ENCODE results near the gene MAJIN. TPM values are rescaled to one million over a fixed set of nuclear protein-coding genes. Genes with fewer than 3 reads are reported as not detected.
A peak's percentile ranks its signal among the peaks of the same experiment; 100 is the strongest.

MAJIN gene
- polyA plus RNA-seq, 3 donors, result not detected

DNA sequence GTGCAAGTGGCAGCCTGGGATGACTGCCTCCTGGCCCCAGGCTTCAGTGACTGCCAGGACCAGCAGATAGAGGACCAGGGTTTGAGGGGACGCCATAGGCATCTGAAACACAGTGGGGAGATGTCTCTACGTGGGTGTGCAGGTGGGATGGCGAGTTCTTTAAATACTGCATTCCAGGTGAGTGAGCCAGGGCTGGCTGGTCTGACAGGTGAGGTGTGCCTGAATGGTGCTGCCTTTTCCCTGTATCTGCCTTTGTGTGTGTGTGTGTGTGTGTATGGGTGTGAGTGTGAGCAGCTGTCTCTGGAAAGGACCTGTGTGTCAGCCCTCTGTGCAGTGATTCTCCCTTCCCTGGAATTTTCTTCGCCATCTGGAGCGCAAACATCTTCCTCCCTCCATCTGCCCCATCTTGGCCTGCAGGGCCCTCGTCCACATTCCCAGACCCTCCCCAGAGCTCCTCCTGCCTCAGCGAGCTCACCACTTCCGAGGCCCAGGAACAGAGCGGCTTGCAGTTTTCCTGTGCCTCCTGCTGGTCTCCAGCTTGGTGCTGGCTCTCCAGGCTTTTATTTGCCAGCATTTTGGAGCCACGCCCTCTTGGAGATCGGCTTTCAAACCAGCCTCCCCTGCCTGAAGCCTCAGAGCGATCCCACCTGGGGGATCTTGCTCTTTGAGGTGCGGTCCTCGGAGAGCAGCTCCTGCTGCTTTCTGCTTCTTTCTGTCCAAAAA lies 36.4 kb downstream of the MAJIN start, which contains the start of gene GPHA2:
GPHA2 (minus strand) TSS at position 535 of the 723 bp plus-strand sequence; CDS start at position 102, 433 bp downstream.
- WGBS (ENCODE audit: insufficient coverage), result 92% methylated on average over 12 of the region's 14 CpGs
- no peak within 1 kb of the TSS for H3K4me3 ChIP-seq (replicated peaks in 1 of 3; ENCODE audit: low read depth in 2 of 3, low read length in 3 of 3)
- no peak within 1 kb of the TSS for H2AFZ ChIP-seq (ENCODE audit: insufficient read depth, low read depth, low read length, poor library complexity, severe bottlenecking)
- TF ChIP-seq, protein P1, sequence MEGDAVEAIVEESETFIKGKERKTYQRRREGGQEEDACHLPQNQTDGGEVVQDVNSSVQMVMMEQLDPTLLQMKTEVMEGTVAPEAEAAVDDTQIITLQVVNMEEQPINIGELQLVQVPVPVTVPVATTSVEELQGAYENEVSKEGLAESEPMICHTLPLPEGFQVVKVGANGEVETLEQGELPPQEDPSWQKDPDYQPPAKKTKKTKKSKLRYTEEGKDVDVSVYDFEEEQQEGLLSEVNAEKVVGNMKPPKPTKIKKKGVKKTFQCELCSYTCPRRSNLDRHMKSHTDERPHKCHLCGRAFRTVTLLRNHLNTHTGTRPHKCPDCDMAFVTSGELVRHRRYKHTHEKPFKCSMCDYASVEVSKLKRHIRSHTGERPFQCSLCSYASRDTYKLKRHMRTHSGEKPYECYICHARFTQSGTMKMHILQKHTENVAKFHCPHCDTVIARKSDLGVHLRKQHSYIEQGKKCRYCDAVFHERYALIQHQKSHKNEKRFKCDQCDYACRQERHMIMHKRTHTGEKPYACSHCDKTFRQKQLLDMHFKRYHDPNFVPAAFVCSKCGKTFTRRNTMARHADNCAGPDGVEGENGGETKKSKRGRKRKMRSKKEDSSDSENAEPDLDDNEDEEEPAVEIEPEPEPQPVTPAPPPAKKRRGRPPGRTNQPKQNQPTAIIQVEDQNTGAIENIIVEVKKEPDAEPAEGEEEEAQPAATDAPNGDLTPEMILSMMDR (IDR thresholded peaks at IDR 0.05), result no peak
- Mint-ChIP-seq H3K27me3 (ENCODE audit: low read depth in 3 of 3) (peaks cover 4 to 9% (median 8%) of the 10 kb centered on the region in 3 donors), H3K36me3 (peaks cover 39 to 42% of the 10 kb centered on the region in 2 donors), H3K9me3 (no peaks in the 10 kb centered on the region), H3K4me3 (no peak within 1 kb of the TSS), H3K27ac (peak within 1 kb of the TSS in 1 of 7 donors; percentile 73), H3K4me1 (peaks cover 4% of the 10 kb centered on the region)
- DNase-seq, result no peak
- H3K9ac ChIP-seq (ENCODE audit: insufficient read depth, low read length, poor library complexity, severe bottlenecking), result no peak within 1 kb of the TSS
- no peaks in the 10 kb centered on the region for H3K9me3 ChIP-seq (replicated peaks in 1 of 2; ENCODE audit: control insufficient read depth in 1 of 2, insufficient read depth in 1 of 2, low read length in 2 of 2)
- H3K27ac ChIP-seq (ENCODE audit: low read depth in 1 of 2, low read length in 2 of 2), result no peak within 1 kb of the TSS
- H4K20me1 ChIP-seq (ENCODE audit: insufficient read depth, low read length), result no peaks in the 10 kb centered on the region
- peaks cover 0 to 3% of the 10 kb centered on the region in 2 donors for H3K4me1 ChIP-seq (ENCODE audit: control insufficient read depth in 1 of 2, insufficient read depth in 2 of 2, low read length in 2 of 2)
- peaks cover 33 to 36% of the 10 kb centered on the region in 2 donors for H3K36me3 ChIP-seq (replicated peaks in 1 of 2; ENCODE audit: control insufficient read depth in 1 of 2, insufficient read depth in 2 of 2, low read length in 2 of 2)
- no peak within 1 kb of the TSS for H3K4me2 ChIP-seq (replicated peaks; ENCODE audit: extremely low read depth, low read length, poor library complexity, severe bottlenecking)
- no peaks in the 10 kb centered on the region for H3K79me2 ChIP-seq (ENCODE audit: insufficient read depth, low read length)
- intact Hi-C loops (cut with micrococcal nuclease), result no loop called here
- no peaks in the 10 kb centered on the region for H3K27me3 ChIP-seq (ENCODE audit: control insufficient read depth in 2 of 2, insufficient read depth in 2 of 2, low read length in 2 of 2)

DNA sequence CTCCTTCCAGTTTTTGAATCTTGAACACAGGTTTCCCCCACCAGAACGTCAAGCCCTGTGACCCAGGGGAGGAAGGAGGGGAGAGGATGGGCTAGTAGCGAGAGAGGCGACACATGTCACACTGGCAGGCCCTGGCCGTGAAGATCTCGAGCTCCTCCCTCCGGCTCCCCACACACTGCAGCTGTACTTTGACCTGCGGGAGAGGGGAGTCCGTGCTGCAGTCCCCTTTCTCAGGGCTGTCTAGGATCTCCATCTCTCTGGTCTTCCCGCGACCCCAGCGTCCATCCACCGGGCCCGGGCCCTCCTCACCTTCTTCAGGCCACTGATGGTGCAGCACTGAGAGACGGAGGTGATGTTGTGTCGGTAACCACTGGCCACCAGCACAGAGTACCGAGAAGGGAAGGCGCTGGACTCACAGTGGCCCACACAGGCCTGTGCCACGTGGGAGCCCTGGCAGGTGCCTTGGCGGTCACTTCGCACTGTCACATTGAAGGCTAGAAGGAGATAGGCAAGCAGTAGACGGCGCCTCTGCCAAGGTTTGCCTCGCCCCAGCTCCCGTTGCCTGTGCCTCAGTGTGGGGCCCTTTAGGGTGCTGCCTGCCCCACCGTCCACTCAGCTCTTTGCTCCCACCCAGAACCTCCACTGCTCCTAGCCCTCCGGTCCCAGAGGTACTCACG lies 37.1 kb downstream of the MAJIN start:
- 94% methylated on average over 25 of the region's 27 CpGs for whole genome bisulfite sequencing (ENCODE audit: insufficient coverage)
- H3K9ac ChIP-seq (ENCODE audit: insufficient read depth, low read length, poor library complexity, severe bottlenecking), result no peak overlapping the region

More for the DNA sequence above, 37.1 kb downstream of the MAJIN start:
- Mint-ChIP-seq H3K27ac (no peak overlapping the region), H3K9me3 (no peaks in the 10 kb centered on the region), H3K27me3 (ENCODE audit: low read depth in 3 of 3) (peaks cover 4 to 8% (median 8%) of the 10 kb centered on the region in 3 donors), H3K36me3 (peaks cover 46 to 49% of the 10 kb centered on the region in 2 donors), H3K4me3 (no peak overlapping the region), H3K4me1 (peaks cover 4% of the 10 kb centered on the region)
- Histone ChIP-seq H3K79me2 (ENCODE audit: insufficient read depth, low read length) (no peaks in the 10 kb centered on the region), H3K27me3 (ENCODE audit: control insufficient read depth in 2 of 2, insufficient read depth in 2 of 2, low read length in 2 of 2) (no peaks in the 10 kb centered on the region), H3K9me3 (replicated peaks in 1 of 2; ENCODE audit: control insufficient read depth in 1 of 2, insufficient read depth in 1 of 2, low read length in 2 of 2) (no peaks in the 10 kb centered on the region), H3K4me2 (replicated peaks; ENCODE audit: extremely low read depth, low read length, poor library complexity, severe bottlenecking) (no peak overlapping the region), H3K27ac (ENCODE audit: low read depth in 1 of 2, low read length in 2 of 2) (no peak overlapping the region), H3K36me3 (replicated peaks in 1 of 2; ENCODE audit: control insufficient read depth in 1 of 2, insufficient read depth in 2 of 2, low read length in 2 of 2) (peaks cover 39 to 43% of the 10 kb centered on the region in 2 donors), H4K20me1 (ENCODE audit: insufficient read depth, low read length) (no peaks in the 10 kb centered on the region), H3K4me3 (replicated peaks in 1 of 3; ENCODE audit: low read depth in 2 of 3, low read length in 3 of 3) (no peak overlapping the region), H3K4me1 (ENCODE audit: control insufficient read depth in 1 of 2, insufficient read depth in 2 of 2, low read length in 2 of 2) (peaks cover 0 to 3% of the 10 kb centered on the region in 2 donors), H2AFZ (ENCODE audit: insufficient read depth, low read depth, low read length, poor library complexity, severe bottlenecking) (no peak overlapping the region)
- no peak for DNase-seq
- intact Hi-C loops (cut with micrococcal nuclease), result no loop called here
- TF ChIP-seq, protein P1 (IDR thresholded peaks at IDR 0.05), result no peak
